ENCODE measurements around the gene NOX5. TPM values are rescaled to one million over a fixed set of nuclear protein-coding genes. Genes with fewer than 3 reads are reported as not detected.
A peak's percentile ranks its signal among the peaks of the same experiment; 100 is the strongest.

The NOX5 gene
- total RNA-seq, 5 donors from 2014 or later (not counting 1 experiment from before 2014, with no cell fraction given), result 0.10 TPM; not detected in 4

DNA sequence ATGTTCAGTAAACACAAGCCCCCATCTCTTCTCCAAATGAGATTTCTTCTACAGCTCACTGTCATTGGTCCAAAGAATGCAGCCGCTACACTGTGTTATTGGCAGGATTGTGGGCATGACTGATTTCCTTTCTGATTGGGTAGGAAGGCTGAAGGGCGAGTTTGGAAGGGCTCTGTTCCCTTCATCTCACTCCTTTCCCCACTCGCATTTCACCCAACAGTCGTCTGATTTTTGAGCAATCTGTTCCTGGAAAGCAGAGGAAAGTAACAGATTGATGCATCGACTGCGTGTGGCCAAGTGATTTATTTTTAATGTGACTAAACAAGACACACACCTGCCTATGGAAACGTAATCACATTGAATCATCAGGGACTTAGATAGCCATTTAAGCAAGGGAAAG lies 55.5 kb downstream of the NOX5 start:
- peaks cover 0 to 7% of the 10 kb centered on the region in 2 experiments for H3K4me1 ChIP-seq (ENCODE audit: control insufficient read depth in 1 of 2, extremely low read depth in 1 of 2, insufficient read depth in 2 of 2, low read length in 2 of 2)
- Mint-ChIP-seq H3K4me3 (no peak overlapping the region), H3K27ac (no peak overlapping the region), H3K27me3 (peaks cover 26 to 44% of the 10 kb centered on the region in 2 donors), H3K36me3 (no peaks in the 10 kb centered on the region), H3K9me3 (peaks cover 0 to 3% (median 2%) of the 10 kb centered on the region in 3 donors), H3K4me1 (peaks cover 9 to 12% (median 10%) of the 10 kb centered on the region in 3 donors)
- no peaks in the 10 kb centered on the region for H3K36me3 ChIP-seq (ENCODE audit: control insufficient read depth in 2 of 2, extremely low read depth in 1 of 2, insufficient read depth in 1 of 2, low read length in 1 of 2)
- CTCF ChIA-PET, result no interaction called here
- DNase-seq (no peak), ATAC-seq (replicated peaks in 1 of 4) (no peak)
- no peak overlapping the region for H3K4me3 ChIP-seq (ENCODE audit: control insufficient read depth in 1 of 2, extremely low read depth in 1 of 2, low read length in 1 of 2)
- H3K27me3 ChIP-seq (replicated peaks in 1 of 2; ENCODE audit: control insufficient read depth in 2 of 2, extremely low read depth in 1 of 2, insufficient read depth in 2 of 2, low read length in 1 of 2), result peaks cover 0 to 17% of the 10 kb centered on the region in 2 experiments
- WGBS (ENCODE audit: insufficient coverage), result no CpG with 5 or more reads among the region's 7 CpGs
- POLR2A ChIA-PET, result no interaction called here
- no peaks in the 10 kb centered on the region for H3K9me3 ChIP-seq
- no peak overlapping the region for H3K27ac ChIP-seq (ENCODE audit: low read length)

GRCh38 chr15:69070396-69070795 lies 55.9 kb downstream of the NOX5 start:
- POLR2A ChIA-PET, result no interaction called here
- H3K27ac ChIP-seq (ENCODE audit: low read length), result no peak overlapping the region
- WGBS (ENCODE audit: insufficient coverage), result 80% methylated on average over 1 of the region's 1 CpG
- DNase-seq (no peak), ATAC-seq (replicated peaks in 1 of 4) (no peak)
- H3K27ac Mint-ChIP-seq, result no peak overlapping the region
- H3K4me3 ChIP-seq (ENCODE audit: control insufficient read depth in 1 of 2, extremely low read depth in 1 of 2, low read length in 1 of 2), result no peak overlapping the region
- H3K36me3 Mint-ChIP-seq, result no peaks in the 10 kb centered on the region
- H3K4me3 Mint-ChIP-seq, result no peak overlapping the region
- H3K36me3 ChIP-seq (ENCODE audit: control insufficient read depth in 2 of 2, extremely low read depth in 1 of 2, insufficient read depth in 1 of 2, low read length in 1 of 2), result no peaks in the 10 kb centered on the region
- peaks cover 30 to 43% of the 10 kb centered on the region in 2 donors for H3K27me3 Mint-ChIP-seq
- peaks cover 0 to 3% (median 2%) of the 10 kb centered on the region in 3 donors for H3K9me3 Mint-ChIP-seq
- CTCF ChIA-PET, result interaction anchor here in 1 of 2 donors (0.6 kb wide), 1 partner anchor 154 kb away, joined by 4 read pairs; no protein-coding TSS in a partner anchor
- H3K9me3 ChIP-seq, result no peaks in the 10 kb centered on the region
- H3K27me3 ChIP-seq (replicated peaks in 1 of 2; ENCODE audit: control insufficient read depth in 2 of 2, extremely low read depth in 1 of 2, insufficient read depth in 2 of 2, low read length in 1 of 2), result peaks cover 0 to 18% of the 10 kb centered on the region in 2 experiments
- H3K4me1 Mint-ChIP-seq, result peaks cover 9 to 13% (median 10%) of the 10 kb centered on the region in 3 donors
- peaks cover 0 to 7% of the 10 kb centered on the region in 2 experiments for H3K4me1 ChIP-seq (ENCODE audit: control insufficient read depth in 1 of 2, extremely low read depth in 1 of 2, insufficient read depth in 2 of 2, low read length in 2 of 2)

DNA sequence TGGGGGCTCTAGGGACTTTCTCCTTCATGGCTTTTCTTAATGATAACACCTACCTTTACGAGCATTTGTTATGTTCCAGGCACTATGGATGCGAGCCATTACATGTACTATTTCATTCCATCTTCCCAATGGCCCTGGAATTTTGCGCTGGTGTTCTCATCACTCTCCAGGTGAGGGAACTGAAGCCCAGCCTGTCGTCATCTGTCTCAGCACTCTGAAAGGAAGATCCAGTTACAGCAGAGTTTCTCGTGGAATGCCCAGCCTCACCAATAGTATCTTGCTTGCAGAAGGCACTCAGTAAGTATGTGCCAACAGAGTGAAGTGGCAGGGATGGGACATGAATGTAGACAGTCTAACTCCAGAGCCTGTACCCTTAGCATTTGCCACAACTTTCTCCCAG lies 56.8 kb downstream of the NOX5 start:
- Mint-ChIP-seq H3K36me3 (no peaks in the 10 kb centered on the region), H3K27ac (no peak overlapping the region), H3K4me3 (no peak overlapping the region), H3K27me3 (peaks cover 36 to 49% of the 10 kb centered on the region in 2 donors), H3K9me3 (peaks cover 0 to 3% (median 2%) of the 10 kb centered on the region in 3 donors), H3K4me1 (peaks cover 9 to 13% (median 10%) of the 10 kb centered on the region in 3 donors)
- no peak for ATAC-seq (replicated peaks in 1 of 4)
- Histone ChIP-seq H3K27ac (ENCODE audit: low read length) (no peak overlapping the region), H3K4me1 (ENCODE audit: control insufficient read depth in 1 of 2, extremely low read depth in 1 of 2, insufficient read depth in 2 of 2, low read length in 2 of 2) (peaks cover 0 to 7% of the 10 kb centered on the region in 2 experiments), H3K27me3 (replicated peaks in 1 of 2; ENCODE audit: control insufficient read depth in 2 of 2, extremely low read depth in 1 of 2, insufficient read depth in 2 of 2, low read length in 1 of 2) (peaks cover 0 to 18% of the 10 kb centered on the region in 2 experiments), H3K36me3 (ENCODE audit: control insufficient read depth in 2 of 2, extremely low read depth in 1 of 2, insufficient read depth in 1 of 2, low read length in 1 of 2) (no peaks in the 10 kb centered on the region), H3K4me3 (ENCODE audit: control insufficient read depth in 1 of 2, extremely low read depth in 1 of 2, low read length in 1 of 2) (no peak overlapping the region), H3K9me3 (no peaks in the 10 kb centered on the region)
- WGBS (ENCODE audit: insufficient coverage), result 67% methylated on average over 3 of the region's 5 CpGs
- DNase-seq, result no peak
- ChIA-PET CTCF (no interaction called here), POLR2A (no interaction called here)

- peaks cover 0 to 3% (median 2%) of the 10 kb centered on the region in 3 donors for H3K9me3 Mint-ChIP-seq
- H3K36me3 Mint-ChIP-seq, result no peaks in the 10 kb centered on the region
- Histone ChIP-seq H3K4me3 (ENCODE audit: control insufficient read depth in 1 of 2, extremely low read depth in 1 of 2, low read length in 1 of 2) (no peak overlapping the region), H3K27ac (ENCODE audit: low read length) (no peak overlapping the region), H3K9me3 (no peaks in the 10 kb centered on the region), H3K4me1 (ENCODE audit: control insufficient read depth in 1 of 2, extremely low read depth in 1 of 2, insufficient read depth in 2 of 2, low read length in 2 of 2) (peaks cover 0 to 7% of the 10 kb centered on the region in 2 experiments), H3K36me3 (ENCODE audit: control insufficient read depth in 2 of 2, extremely low read depth in 1 of 2, insufficient read depth in 1 of 2, low read length in 1 of 2) (no peaks in the 10 kb centered on the region), H3K27me3 (replicated peaks in 1 of 2; ENCODE audit: control insufficient read depth in 2 of 2, extremely low read depth in 1 of 2, insufficient read depth in 2 of 2, low read length in 1 of 2) (peaks cover 0 to 18% of the 10 kb centered on the region in 2 experiments)
- ATAC-seq (replicated peaks in 1 of 4) (no peak), DNase-seq (no peak)
- H3K4me1 Mint-ChIP-seq, result peaks cover 9 to 13% (median 10%) of the 10 kb centered on the region in 3 donors
- POLR2A ChIA-PET, result no interaction called here
- H3K27ac Mint-ChIP-seq, result no peak overlapping the region
- CTCF ChIA-PET, result no interaction called here
- no peak overlapping the region for H3K4me3 Mint-ChIP-seq
- H3K27me3 Mint-ChIP-seq, result peaks cover 36 to 46% of the 10 kb centered on the region in 2 donors
- 86% methylated on average over 1 of the region's 2 CpGs for WGBS (ENCODE audit: insufficient coverage)
Measured at GRCh38 chr15:69072906-69073305, 58.4 kb downstream of the NOX5 start.

GRCh38 chr15:69074001-69074842 lies 59.7 kb downstream of the NOX5 start:
- Histone ChIP-seq H3K27me3 (replicated peaks in 1 of 2; ENCODE audit: control insufficient read depth in 2 of 2, extremely low read depth in 1 of 2, insufficient read depth in 2 of 2, low read length in 1 of 2) (peaks cover 0 to 18% of the 10 kb centered on the region in 2 experiments), H3K4me3 (ENCODE audit: control insufficient read depth in 1 of 2, extremely low read depth in 1 of 2, low read length in 1 of 2) (peak overlapping the region in 1 of 2 donors; percentile 19), H3K36me3 (ENCODE audit: control insufficient read depth in 2 of 2, extremely low read depth in 1 of 2, insufficient read depth in 1 of 2, low read length in 1 of 2) (no peaks in the 10 kb centered on the region), H3K27ac (ENCODE audit: low read length) (no peak overlapping the region), H3K9me3 (no peaks in the 10 kb centered on the region), H3K4me1 (ENCODE audit: control insufficient read depth in 1 of 2, extremely low read depth in 1 of 2, insufficient read depth in 2 of 2, low read length in 2 of 2) (peaks cover 0 to 7% of the 10 kb centered on the region in 2 experiments)
- 3% methylated on average over 36 of the region's 45 CpGs for WGBS (ENCODE audit: insufficient coverage)
- H3K9me3 Mint-ChIP-seq, result peaks cover 0 to 3% (median 2%) of the 10 kb centered on the region in 3 donors
- POLR2A ChIA-PET, result interaction anchor here in 1 of 2 donors (0.7 kb wide), 1 partner anchor 8 kb away, joined by 6 read pairs; no protein-coding TSS in a partner anchor
- peaks cover 9 to 13% (median 10%) of the 10 kb centered on the region in 3 donors for H3K4me1 Mint-ChIP-seq
- peak overlapping the region in 1 of 3 donors; percentile 53 for H3K4me3 Mint-ChIP-seq
- DNase-seq, result no peak
- no peaks in the 10 kb centered on the region for H3K36me3 Mint-ChIP-seq
- H3K27me3 Mint-ChIP-seq, result peaks cover 36 to 44% of the 10 kb centered on the region in 2 donors
- ATAC-seq (replicated peaks in 1 of 4), result peak in 1 of 4 experiments; percentile 38
- CTCF ChIA-PET, result no interaction called here
- no peak overlapping the region for H3K27ac Mint-ChIP-seq

DNA sequence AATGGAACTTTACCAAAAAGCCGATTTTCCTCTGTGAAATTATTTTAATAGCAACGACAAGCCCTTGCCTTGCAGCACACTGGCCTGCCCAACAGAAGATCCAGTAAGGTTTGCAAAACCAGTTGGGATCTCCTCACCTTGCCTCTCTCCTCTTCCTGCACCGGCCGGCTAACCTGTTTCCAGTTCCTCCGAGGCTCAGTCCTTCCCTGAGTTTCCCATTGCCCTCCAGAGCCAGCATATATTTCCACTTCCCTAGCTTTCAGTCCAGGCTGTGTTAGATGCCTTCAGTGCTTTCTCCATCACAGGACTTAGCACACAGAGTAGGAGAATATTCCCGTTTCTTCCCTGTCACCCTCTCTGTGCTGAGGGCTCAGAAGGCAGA lies 60.3 kb downstream of the NOX5 start:
- Histone ChIP-seq H3K9me3 (no peaks in the 10 kb centered on the region), H3K27me3 (replicated peaks in 1 of 2; ENCODE audit: control insufficient read depth in 2 of 2, extremely low read depth in 1 of 2, insufficient read depth in 2 of 2, low read length in 1 of 2) (peaks cover 0 to 18% of the 10 kb centered on the region in 2 experiments), H3K27ac (ENCODE audit: low read length) (no peak overlapping the region), H3K36me3 (ENCODE audit: control insufficient read depth in 2 of 2, extremely low read depth in 1 of 2, insufficient read depth in 1 of 2, low read length in 1 of 2) (no peaks in the 10 kb centered on the region), H3K4me1 (ENCODE audit: control insufficient read depth in 1 of 2, extremely low read depth in 1 of 2, insufficient read depth in 2 of 2, low read length in 2 of 2) (peaks cover 0 to 7% of the 10 kb centered on the region in 2 experiments), H3K4me3 (ENCODE audit: control insufficient read depth in 1 of 2, extremely low read depth in 1 of 2, low read length in 1 of 2) (no peak overlapping the region)
- H3K9me3 Mint-ChIP-seq, result peaks cover 0 to 3% (median 2%) of the 10 kb centered on the region in 3 donors
- peak overlapping the region in 1 of 3 donors; percentile 49 for H3K4me3 Mint-ChIP-seq
- H3K36me3 Mint-ChIP-seq, result no peaks in the 10 kb centered on the region
- H3K27ac Mint-ChIP-seq, result no peak overlapping the region
- DNase-seq (no peak), ATAC-seq (replicated peaks in 1 of 4) (no peak)
- H3K4me1 Mint-ChIP-seq, result peaks cover 9 to 13% (median 10%) of the 10 kb centered on the region in 3 donors
- peaks cover 36 to 40% of the 10 kb centered on the region in 2 donors for H3K27me3 Mint-ChIP-seq
- ChIA-PET CTCF (no interaction called here), POLR2A (interaction anchor here in 1 of 2 donors (0.6 to 0.7 kb wide), 2 partner anchors 9 to 151 kb away, joined by 3 to 6 read pairs; no protein-coding TSS in a partner anchor)
- 72% methylated on average over 6 of the region's 6 CpGs for WGBS (ENCODE audit: insufficient coverage)

Measured in T-cell (primary cell).